ENCODE results near the gene XCR1.
A peak's percentile ranks its signal among the peaks of the same experiment; 100 is the strongest.

Gene XCR1

GRCh38 chr3:45994419-45995235 is 32.7 kb downstream of the XCR1 start:
- TF ChIP-seq CTCF (IDR thresholded peaks at IDR 0.05) = no peak
- Mint-ChIP-seq H3K27me3 (ENCODE audit: low read depth, poor library complexity) (peaks cover 19% of the 10 kb centered on the region), H3K36me3 (ENCODE audit: low read depth) (no peaks in the 10 kb centered on the region), H3K4me3 (peak overlapping the region; percentile 89), H3K9me3 (no peaks in the 10 kb centered on the region), H3K27ac (no peak overlapping the region), H3K4me1 (peaks cover 19% of the 10 kb centered on the region)
- no peak for DNase-seq

DNA sequence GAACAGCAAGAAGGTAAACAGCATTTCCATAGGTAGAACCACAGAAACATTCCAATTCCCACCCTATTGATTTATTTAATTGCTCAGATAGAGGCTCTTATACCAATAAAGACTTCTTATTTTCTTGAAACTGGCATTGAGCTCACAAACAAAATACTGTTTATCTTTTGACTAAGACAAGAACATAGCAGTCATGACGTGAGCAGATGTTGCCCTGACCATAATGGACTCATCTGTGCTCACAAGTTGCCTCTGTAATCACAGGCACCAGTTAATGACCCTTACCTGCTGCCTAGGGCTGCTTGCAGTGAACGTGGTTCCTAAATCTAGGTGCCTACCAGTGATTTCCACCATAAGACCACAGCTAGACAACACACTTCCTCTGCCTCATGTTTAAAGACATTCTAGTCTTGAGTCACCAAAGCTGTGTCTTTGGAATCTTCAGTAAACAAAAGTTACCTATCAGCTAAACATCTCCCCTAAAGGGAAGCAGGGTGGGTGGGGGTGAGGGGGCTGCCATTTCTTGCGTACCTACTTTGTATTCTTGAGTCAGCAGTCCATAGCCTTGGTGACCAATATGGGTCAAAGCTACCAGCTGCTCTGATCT is 33.8 kb downstream of the XCR1 start:
- H3K4me3 Mint-ChIP-seq = no peak overlapping the region
- no peaks in the 10 kb centered on the region for H3K9me3 Mint-ChIP-seq
- no peaks in the 10 kb centered on the region for H3K36me3 Mint-ChIP-seq (ENCODE audit: low read depth)
- peaks cover 12% of the 10 kb centered on the region for H3K27me3 Mint-ChIP-seq (ENCODE audit: low read depth, poor library complexity)
- no peak for DNase-seq
- peaks cover 24% of the 10 kb centered on the region for H3K4me1 Mint-ChIP-seq
- TF ChIP-seq CTCF (IDR thresholded peaks at IDR 0.05) = no peak
- H3K27ac Mint-ChIP-seq = no peak overlapping the region

GRCh38 chr3:45992821-45993221 is 34.5 kb downstream of the XCR1 start:
- peaks cover 31% of the 10 kb centered on the region for H3K4me1 Mint-ChIP-seq
- H3K27ac Mint-ChIP-seq = no peak overlapping the region
- no peak overlapping the region for H3K4me3 Mint-ChIP-seq
- no peaks in the 10 kb centered on the region for H3K36me3 Mint-ChIP-seq (ENCODE audit: low read depth)
- no peaks in the 10 kb centered on the region for H3K9me3 Mint-ChIP-seq
- peaks cover 5% of the 10 kb centered on the region for H3K27me3 Mint-ChIP-seq (ENCODE audit: low read depth, poor library complexity)
- TF ChIP-seq CTCF (IDR thresholded peaks at IDR 0.05) = no peak
- no peak for DNase-seq

GRCh38 chr3:45992133-45992729 is 35.1 kb downstream of the XCR1 start:
- Mint-ChIP-seq H3K9me3 (no peaks in the 10 kb centered on the region), H3K36me3 (ENCODE audit: low read depth) (no peaks in the 10 kb centered on the region), H3K27me3 (ENCODE audit: low read depth, poor library complexity) (no peaks in the 10 kb centered on the region), H3K4me1 (peaks cover 36% of the 10 kb centered on the region), H3K27ac (no peak overlapping the region), H3K4me3 (no peak overlapping the region)
- TF ChIP-seq CTCF (IDR thresholded peaks at IDR 0.05) = no peak
- DNase-seq = no peak

GRCh38 chr3:45991341-45991740 is 35.9 kb downstream of the XCR1 start:
- Mint-ChIP-seq H3K27me3 (ENCODE audit: low read depth, poor library complexity) (no peaks in the 10 kb centered on the region), H3K4me3 (no peak overlapping the region), H3K36me3 (ENCODE audit: low read depth) (no peaks in the 10 kb centered on the region), H3K9me3 (no peaks in the 10 kb centered on the region), H3K4me1 (peaks cover 44% of the 10 kb centered on the region), H3K27ac (no peak overlapping the region)
- DNase-seq = no peak
- no peak for TF ChIP-seq CTCF (IDR thresholded peaks at IDR 0.05)
